Neural progenitor cell (in vitro differentiated cells): ENCODE data around the gene STEAP2.

Experiments used
- EZH2 ChIP-seq: fragments of 200-600 bp; sonication (generic); IDR thresholded peaks from 2 replicates; pipeline ENCODE4 v1.6.1; 2017; ENCODE audit warnings: antibody characterized with exemption, mild to moderate bottlenecking, moderate library complexity
- TF ChIP-seq, protein P1 (sequence below): fragments of 200-600 bp; sonication (generic); IDR thresholded peaks from 2 replicates; pipeline ENCODE4 v1.5.1; 2017; ENCODE audit warnings: antibody characterized with exemption, mild to moderate bottlenecking

- TF ChIP-seq, protein P1, sequence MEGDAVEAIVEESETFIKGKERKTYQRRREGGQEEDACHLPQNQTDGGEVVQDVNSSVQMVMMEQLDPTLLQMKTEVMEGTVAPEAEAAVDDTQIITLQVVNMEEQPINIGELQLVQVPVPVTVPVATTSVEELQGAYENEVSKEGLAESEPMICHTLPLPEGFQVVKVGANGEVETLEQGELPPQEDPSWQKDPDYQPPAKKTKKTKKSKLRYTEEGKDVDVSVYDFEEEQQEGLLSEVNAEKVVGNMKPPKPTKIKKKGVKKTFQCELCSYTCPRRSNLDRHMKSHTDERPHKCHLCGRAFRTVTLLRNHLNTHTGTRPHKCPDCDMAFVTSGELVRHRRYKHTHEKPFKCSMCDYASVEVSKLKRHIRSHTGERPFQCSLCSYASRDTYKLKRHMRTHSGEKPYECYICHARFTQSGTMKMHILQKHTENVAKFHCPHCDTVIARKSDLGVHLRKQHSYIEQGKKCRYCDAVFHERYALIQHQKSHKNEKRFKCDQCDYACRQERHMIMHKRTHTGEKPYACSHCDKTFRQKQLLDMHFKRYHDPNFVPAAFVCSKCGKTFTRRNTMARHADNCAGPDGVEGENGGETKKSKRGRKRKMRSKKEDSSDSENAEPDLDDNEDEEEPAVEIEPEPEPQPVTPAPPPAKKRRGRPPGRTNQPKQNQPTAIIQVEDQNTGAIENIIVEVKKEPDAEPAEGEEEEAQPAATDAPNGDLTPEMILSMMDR, result no peak
- no peak for TF ChIP-seq EZH2
These were observed 5.2 kb downstream of the STEAP2 start for GRCh38 chr7:90216771-90217170.
